Measurements from ENCODE around the gene SCRT2. TPM values are rescaled to one million over a fixed set of nuclear protein-coding genes. Genes with fewer than 3 reads are reported as not detected.

SCRT2 gene
- total and polyA plus RNA-seq, 10 donors: 0.09 TPM; not detected in 9

DNA sequence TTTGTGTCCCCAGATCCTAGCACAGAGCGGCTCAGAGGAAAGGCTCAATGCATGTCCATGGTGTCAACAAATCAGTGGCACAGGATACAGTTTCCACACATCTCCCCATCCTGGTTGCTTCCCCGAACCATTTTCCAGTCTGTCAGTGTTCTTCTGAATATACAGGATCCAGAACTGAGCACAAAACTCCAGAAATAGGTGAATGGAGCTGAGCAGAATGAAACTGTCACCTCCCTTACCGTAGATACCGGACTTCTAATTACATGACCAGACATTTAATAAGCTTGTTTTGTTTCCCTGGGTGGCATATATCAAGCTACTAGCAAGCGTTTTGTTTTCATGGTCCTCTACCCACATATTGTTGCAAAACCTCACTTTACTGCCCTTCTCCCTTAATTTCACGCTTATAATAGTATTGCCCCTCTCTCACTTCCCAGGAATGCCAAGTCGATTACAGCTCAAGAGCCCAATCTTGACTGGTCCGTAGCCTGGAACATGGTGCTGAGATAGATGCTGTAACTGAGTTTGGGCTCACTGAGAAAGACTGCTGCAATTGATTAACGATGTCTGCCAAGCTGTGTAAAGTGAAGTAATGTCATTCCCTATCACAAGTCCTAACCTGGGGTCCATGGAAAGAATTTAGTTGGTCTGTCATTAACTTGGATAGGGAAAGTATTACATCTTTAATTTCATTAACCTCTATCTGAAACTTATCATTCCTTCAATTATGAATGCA is 12.0 kb upstream of the SCRT2 start:
- Histone ChIP-seq H3K9me3 (peaks cover 0 to 4% (median 0%) of the 10 kb centered on the region in 8 donors), H3K27me3 (replicated peaks in 1 of 7) (peaks cover 0 to 61% (median 0%) of the 10 kb centered on the region in 7 donors), H3K27ac (no peak overlapping the region), H3K4me3 (no peak overlapping the region), H3K4me1 (no peaks in the 10 kb centered on the region), H3K36me3 (no peaks in the 10 kb centered on the region)
- 76 to 87% (median 82%) methylated on average over 9 of the region's 9 CpGs for WGBS, 5 donors
- DNase-seq: no peak
- TF ChIP-seq POLR2A (IDR thresholded peaks at IDR 0.05): no peak
- intact Hi-C loops (cut with DNase I; ENCODE audit: low total_unique reads): no loop called here

- Histone ChIP-seq H3K4me3 (no peak overlapping the region), H3K27me3 (replicated peaks in 1 of 7) (peaks cover 0 to 82% (median 5%) of the 10 kb centered on the region in 7 donors), H3K9me3 (peaks cover 0 to under 1% (median 0%) of the 10 kb centered on the region in 8 donors), H3K36me3 (no peaks in the 10 kb centered on the region), H3K4me1 (no peaks in the 10 kb centered on the region), H3K27ac (no peak overlapping the region)
- intact Hi-C loops (cut with DNase I; ENCODE audit: low total_unique reads): no loop called here
- TF ChIP-seq POLR2AphosphoS5 (IDR thresholded peaks at IDR 0.05) (no peak), POLR2A (IDR thresholded peaks at IDR 0.05) (no peak)
- peak; percentile 40 for DNase-seq
- 72 to 84% (median 74%) methylated on average over 4 of the region's 4 CpGs for WGBS, 5 donors
Measured at GRCh38 chr20:684676-685319, 9.2 kb upstream of the SCRT2 start.

- Histone ChIP-seq H3K27ac (no peak overlapping the region), H3K9me3 (no peaks in the 10 kb centered on the region), H3K27me3 (replicated peaks in 1 of 7) (peaks cover 0 to 86% (median 22%) of the 10 kb centered on the region in 7 donors), H3K4me3 (no peak overlapping the region), H3K4me1 (peaks cover 0 to 2% (median 0%) of the 10 kb centered on the region in 6 donors), H3K36me3 (no peaks in the 10 kb centered on the region)
- no peak for DNase-seq
- TF ChIP-seq POLR2AphosphoS5 (IDR thresholded peaks at IDR 0.05) (no peak), POLR2A (IDR thresholded peaks at IDR 0.05) (no peak)
- intact Hi-C loops (cut with DNase I; ENCODE audit: low total_unique reads): no loop called here
- WGBS, 5 donors: 72 to 82% (median 80%) methylated on average over 1 of the region's 1 CpG
Measured at GRCh38 chr20:682123-682522, 6.5 kb upstream of the SCRT2 start.

DNA sequence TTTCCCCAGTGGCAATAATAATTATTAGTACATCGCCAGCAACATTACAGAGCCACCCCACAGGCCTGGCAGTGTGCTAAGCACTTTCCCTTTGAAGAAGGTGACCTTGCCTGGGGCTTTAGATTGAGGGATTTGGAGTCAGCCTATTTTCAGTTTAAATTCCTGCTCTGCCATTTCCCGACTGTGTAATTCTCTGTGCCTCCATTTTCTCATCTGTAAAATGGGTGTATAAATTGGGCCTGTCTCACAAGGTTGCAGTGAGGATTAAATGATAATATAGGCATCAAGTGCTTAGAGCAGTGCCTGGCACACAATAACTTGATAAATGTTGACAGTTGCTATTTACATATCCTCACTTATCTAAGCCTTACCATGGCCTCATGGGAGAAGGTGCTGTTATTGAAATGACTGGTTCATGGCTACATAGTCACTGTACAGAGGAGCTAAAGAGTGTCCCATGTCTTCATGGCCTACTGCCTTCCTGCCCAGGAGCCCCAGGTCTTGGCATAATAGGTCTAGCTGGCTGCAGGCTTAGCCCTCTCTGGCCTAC is 5.1 kb upstream of the SCRT2 start:
- peaks cover 0 to 91% (median 36%) of the 10 kb centered on the region in 7 donors for H3K27me3 ChIP-seq (replicated peaks in 1 of 7)
- no peaks in the 10 kb centered on the region for H3K36me3 ChIP-seq
- H3K27ac ChIP-seq: no peak overlapping the region
- no peaks in the 10 kb centered on the region for H3K9me3 ChIP-seq
- intact Hi-C loops (cut with DNase I; ENCODE audit: low total_unique reads): no loop called here
- 76 to 91% (median 82%) methylated on average over 2 of the region's 2 CpGs for WGBS, 5 donors
- H3K4me1 ChIP-seq: peaks cover 0 to 16% (median 12%) of the 10 kb centered on the region in 6 donors
- TF ChIP-seq POLR2AphosphoS5 (IDR thresholded peaks at IDR 0.05) (no peak), CTCF (IDR thresholded peaks at IDR 0.05 in 8 of 11, conservative IDR thresholded peaks at IDR 0.05 in 3 of 11) (no peak), POLR2A (IDR thresholded peaks at IDR 0.05) (no peak)
- no peak overlapping the region for H3K4me3 ChIP-seq
- DNase-seq: no peak

DNA sequence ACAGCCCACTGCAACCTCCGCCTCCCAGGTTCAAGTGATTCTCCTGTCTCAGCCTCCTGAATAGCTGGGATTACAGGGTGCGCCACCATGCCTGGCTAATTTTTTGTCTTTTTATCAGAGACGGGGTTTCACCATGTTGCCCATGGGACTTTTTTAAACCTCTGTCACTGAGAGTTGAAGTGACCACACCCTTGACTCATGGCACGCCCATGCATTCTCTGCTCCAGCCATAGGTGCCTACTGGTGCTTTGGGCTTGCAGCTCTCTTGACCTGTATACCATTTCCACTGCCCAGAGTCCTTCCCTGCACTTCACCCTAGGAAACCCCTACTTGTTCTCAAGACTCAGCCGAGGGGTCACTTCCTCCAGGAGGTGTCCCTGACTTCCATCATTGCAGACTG is 2.4 kb upstream of the SCRT2 start:
- H3K4me3 ChIP-seq: no peak overlapping the region
- intact Hi-C loops (cut with DNase I; ENCODE audit: low total_unique reads): no loop called here
- peaks cover 0 to 96% (median 58%) of the 10 kb centered on the region in 7 donors for H3K27me3 ChIP-seq (replicated peaks in 1 of 7)
- no peak for TF ChIP-seq POLR2A (IDR thresholded peaks at IDR 0.05)
- TF ChIP-seq POLR2AphosphoS5 (IDR thresholded peaks at IDR 0.05): no peak
- no peak for TF ChIP-seq CTCF (IDR thresholded peaks at IDR 0.05 in 8 of 11, conservative IDR thresholded peaks at IDR 0.05 in 3 of 11)
- no peaks in the 10 kb centered on the region for H3K36me3 ChIP-seq
- DNase-seq: no peak
- peaks cover 0 to 26% (median 21%) of the 10 kb centered on the region in 6 donors for H3K4me1 ChIP-seq
- H3K27ac ChIP-seq: no peak overlapping the region
- H3K9me3 ChIP-seq: no peaks in the 10 kb centered on the region
- 79 to 88% (median 85%) methylated on average over 5 of the region's 5 CpGs for WGBS, 5 donors

Measured in spleen (tissue), 11 donors.